Thoracic aorta (tissue), 2 donors: ENCODE results near the gene SLC4A2. TPM values are rescaled to one million over a fixed set of nuclear protein-coding genes. Genes with fewer than 3 reads are reported as not detected.

Experiments used
- ATAC-seq: fragments of 150-250 bp; one replicate; pipeline ENCODE4 v1.8.0; 2017; ENCODE audit warnings: low read depth; ENCODE audit not compliant: insufficient number of reproducible peaks, low FRiP score
- DNase-seq: peaks from one replicate; pipeline ENCODE4 v3.0.0-alpha.2; 2020; ENCODE audit warnings: low spot score
- H3K27ac ChIP-seq, 2 donors: fragments of 200-600 bp; sonication (generic); 1 replicate in 1 of 2; 2 replicates in 1 of 2; pipeline ENCODE4 v1.5.1; 2016; ENCODE audit warnings: mild to moderate bottlenecking in 2 of 2, moderate library complexity in 2 of 2
- H3K27me3 ChIP-seq: fragments of 200-600 bp; sonication (generic); replicated peaks from 2 replicates; pipeline ENCODE4 v1.6.0; 2016; ENCODE audit warnings: mild to moderate bottlenecking; ENCODE audit not compliant: insufficient read depth
- H3K36me3 ChIP-seq: fragments of 200-600 bp; sonication (generic); one replicate; pipeline ENCODE4 v1.5.1; 2016
- H3K4me1 ChIP-seq, 2 donors: fragments of 200-600 bp; sonication (generic); 1 replicate in 1 of 2; 2 replicates in 1 of 2; pipeline versions ENCODE4 v1.5.1 to v1.6.0; 2016; ENCODE audit warnings: low read depth in 2 of 2, mild to moderate bottlenecking in 1 of 2; ENCODE audit not compliant: control insufficient read depth in 1 of 2
- H3K4me3 ChIP-seq: fragments of 200-600 bp; sonication (generic); 2 replicates; pipeline ENCODE4 v1.5.1; 2016; ENCODE audit warnings: mild to moderate bottlenecking
- H3K9me3 ChIP-seq: fragments of 200-600 bp; sonication (generic); 2 replicates; pipeline ENCODE4 v1.5.1; 2016
- total RNA-seq, 2 donors: library from RNA; depleted of rRNA; stranded (reverse); fragments of >200 nt; gene quantifications; one replicate each; pipeline versions ENCODE4 v1.1.0 to v1.2.3, GENCODE V29; 2016
- TF ChIP-seq, protein P1 (sequence below): fragments of 200-600 bp; sonication (generic); IDR thresholded peaks from one replicate; pipeline ENCODE4 v1.5.1; 2019; ENCODE audit warnings: antibody characterized with exemption

SLC4A2 gene
- total RNA-seq, 2 donors from 2014 or later, result 89.1 to 119 TPM

DNA sequence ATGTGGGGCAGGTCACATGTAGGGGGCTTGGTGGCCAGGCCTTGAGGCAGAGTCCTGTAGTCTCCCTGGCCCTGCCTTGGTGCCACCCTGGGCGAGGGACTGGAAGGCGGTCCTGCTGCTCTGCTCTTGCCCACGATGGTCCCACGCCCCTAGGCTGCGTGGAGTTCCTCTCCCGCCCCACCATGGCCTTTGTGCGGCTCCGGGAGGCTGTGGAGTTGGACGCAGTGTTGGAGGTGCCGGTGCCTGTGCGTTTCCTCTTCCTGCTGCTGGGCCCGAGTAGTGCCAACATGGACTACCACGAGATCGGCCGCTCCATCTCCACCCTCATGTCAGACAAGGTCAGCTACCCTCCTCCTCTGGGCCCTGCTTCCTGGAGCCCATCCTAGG lies 11.2 kb downstream of the SLC4A2 start:
- TF ChIP-seq, protein P1, sequence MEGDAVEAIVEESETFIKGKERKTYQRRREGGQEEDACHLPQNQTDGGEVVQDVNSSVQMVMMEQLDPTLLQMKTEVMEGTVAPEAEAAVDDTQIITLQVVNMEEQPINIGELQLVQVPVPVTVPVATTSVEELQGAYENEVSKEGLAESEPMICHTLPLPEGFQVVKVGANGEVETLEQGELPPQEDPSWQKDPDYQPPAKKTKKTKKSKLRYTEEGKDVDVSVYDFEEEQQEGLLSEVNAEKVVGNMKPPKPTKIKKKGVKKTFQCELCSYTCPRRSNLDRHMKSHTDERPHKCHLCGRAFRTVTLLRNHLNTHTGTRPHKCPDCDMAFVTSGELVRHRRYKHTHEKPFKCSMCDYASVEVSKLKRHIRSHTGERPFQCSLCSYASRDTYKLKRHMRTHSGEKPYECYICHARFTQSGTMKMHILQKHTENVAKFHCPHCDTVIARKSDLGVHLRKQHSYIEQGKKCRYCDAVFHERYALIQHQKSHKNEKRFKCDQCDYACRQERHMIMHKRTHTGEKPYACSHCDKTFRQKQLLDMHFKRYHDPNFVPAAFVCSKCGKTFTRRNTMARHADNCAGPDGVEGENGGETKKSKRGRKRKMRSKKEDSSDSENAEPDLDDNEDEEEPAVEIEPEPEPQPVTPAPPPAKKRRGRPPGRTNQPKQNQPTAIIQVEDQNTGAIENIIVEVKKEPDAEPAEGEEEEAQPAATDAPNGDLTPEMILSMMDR, result no peak
- Histone ChIP-seq H3K9me3 (no peaks in the 10 kb centered on the region), H3K4me3 (no peak overlapping the region), H3K27me3 (no peaks in the 10 kb centered on the region), H3K36me3 (peaks cover 74% of the 10 kb centered on the region), H3K27ac (no peak overlapping the region), H3K4me1 (no peaks in the 10 kb centered on the region)
- ATAC-seq (no peak), DNase-seq (no peak)

DNA sequence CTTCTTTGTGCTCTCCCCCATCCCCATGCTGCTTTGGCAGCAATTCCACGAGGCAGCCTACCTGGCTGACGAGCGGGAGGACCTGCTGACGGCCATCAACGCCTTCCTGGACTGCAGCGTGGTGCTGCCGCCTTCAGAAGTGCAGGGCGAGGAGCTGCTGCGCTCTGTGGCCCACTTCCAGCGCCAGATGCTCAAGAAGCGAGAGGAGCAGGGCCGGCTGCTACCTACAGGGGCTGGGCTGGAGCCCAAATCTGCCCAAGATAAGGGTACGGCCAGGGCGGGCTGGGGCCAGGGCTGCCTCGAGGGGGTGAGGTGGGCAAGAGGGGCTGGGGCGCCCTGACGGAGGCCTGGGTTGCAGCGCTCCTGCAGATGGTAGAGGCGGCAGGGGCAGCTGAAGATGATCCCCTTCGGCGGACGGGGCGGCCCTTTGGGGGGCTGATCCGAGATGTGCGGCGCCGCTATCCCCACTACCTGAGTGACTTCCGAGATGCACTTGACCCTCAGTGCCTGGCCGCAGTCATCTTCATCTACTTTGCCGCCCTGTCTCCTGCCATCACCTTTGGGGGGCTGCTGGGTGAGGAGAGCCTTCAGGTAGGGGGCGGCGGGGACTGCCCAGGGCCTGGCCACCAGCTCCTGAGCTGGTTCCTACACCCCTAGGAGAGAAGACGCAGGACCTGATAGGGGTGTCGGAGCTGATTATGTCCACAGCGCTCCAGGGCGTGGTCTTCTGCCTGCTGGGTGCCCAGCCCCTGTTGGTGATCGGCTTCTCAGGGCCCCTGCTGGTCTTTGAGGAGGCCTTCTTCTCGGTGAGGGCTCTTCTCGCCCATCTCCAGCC lies 11.9 kb downstream of the SLC4A2 start:
- peaks cover 78% of the 10 kb centered on the region for H3K36me3 ChIP-seq
- TF ChIP-seq, protein P1, result no peak
- H3K4me1 ChIP-seq, result no peaks in the 10 kb centered on the region
- H3K4me3 ChIP-seq, result no peak overlapping the region
- H3K27me3 ChIP-seq, result no peaks in the 10 kb centered on the region
- ATAC-seq (no peak), DNase-seq (no peak)
- no peaks in the 10 kb centered on the region for H3K9me3 ChIP-seq
- no peak overlapping the region for H3K27ac ChIP-seq

DNA sequence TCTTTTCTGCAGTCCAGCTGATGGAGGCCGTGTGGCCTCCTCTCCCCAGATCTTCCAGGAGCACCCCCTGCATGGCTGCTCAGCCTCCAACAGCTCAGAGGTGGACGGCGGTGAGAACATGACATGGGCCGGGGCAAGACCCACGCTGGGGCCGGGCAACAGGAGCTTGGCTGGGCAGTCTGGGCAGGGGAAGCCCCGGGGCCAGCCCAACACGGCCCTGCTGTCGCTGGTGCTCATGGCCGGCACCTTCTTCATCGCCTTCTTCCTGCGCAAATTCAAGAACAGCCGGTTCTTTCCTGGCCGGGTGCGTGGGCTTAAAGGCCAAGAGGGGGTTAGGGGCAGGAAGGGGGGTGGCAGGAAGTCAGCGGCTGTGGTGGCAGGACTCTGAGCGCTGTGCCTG lies 14.6 kb downstream of the SLC4A2 start:
- H3K27ac ChIP-seq, result no peak overlapping the region
- H3K27me3 ChIP-seq, result no peaks in the 10 kb centered on the region
- no peaks in the 10 kb centered on the region for H3K9me3 ChIP-seq
- ATAC-seq (no peak), DNase-seq (no peak)
- H3K4me3 ChIP-seq, result no peak overlapping the region
- H3K4me1 ChIP-seq, result peaks cover 0 to 8% of the 10 kb centered on the region in 2 donors
- peaks cover 54% of the 10 kb centered on the region for H3K36me3 ChIP-seq
- TF ChIP-seq, protein P1, result no peak

DNA sequence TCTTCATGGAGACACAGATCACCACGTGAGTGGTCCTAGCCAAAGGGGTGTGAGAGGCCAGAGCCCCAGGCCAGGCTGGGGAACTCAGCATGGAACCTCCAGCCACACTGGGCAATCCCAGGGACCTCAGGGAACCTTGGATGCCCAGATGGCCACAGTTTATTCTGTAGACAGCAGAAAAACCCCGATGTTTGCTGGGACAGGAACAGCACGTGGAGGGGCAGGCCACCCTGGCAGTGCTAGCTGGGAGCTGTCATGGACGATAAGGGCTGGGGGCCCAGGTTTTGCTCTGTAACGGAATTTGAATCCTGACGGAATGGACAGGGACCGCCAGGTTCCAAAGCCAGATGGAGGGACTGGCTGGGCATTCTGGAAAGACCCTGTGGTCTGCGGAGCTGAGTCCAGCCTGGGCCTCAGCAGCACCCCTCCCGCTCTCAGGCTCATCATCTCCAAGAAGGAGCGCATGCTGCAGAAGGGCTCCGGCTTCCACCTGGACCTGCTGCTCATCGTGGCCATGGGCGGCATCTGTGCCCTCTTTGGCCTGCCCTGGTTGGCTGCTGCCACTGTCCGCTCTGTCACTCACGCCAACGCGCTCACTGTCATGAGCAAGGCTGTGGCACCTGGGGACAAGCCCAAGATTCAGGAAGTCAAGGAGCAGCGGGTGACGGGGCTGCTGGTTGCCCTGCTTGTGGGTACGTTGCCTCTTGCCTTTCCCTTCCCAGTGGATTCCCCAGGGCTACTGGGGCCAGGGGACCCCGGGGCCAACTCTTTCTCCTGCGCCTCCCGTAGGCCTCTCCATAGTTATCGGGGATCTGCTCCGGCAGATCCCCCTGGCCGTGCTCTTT lies 15.7 kb downstream of the SLC4A2 start:
- DNase-seq (no peak), ATAC-seq (no peak)
- Histone ChIP-seq H3K27me3 (no peaks in the 10 kb centered on the region), H3K36me3 (peaks cover 51% of the 10 kb centered on the region), H3K4me1 (peaks cover 7 to 18% of the 10 kb centered on the region in 2 donors), H3K27ac (no peak overlapping the region), H3K4me3 (no peak overlapping the region), H3K9me3 (no peaks in the 10 kb centered on the region)
- TF ChIP-seq, protein P1, result no peak

DNA sequence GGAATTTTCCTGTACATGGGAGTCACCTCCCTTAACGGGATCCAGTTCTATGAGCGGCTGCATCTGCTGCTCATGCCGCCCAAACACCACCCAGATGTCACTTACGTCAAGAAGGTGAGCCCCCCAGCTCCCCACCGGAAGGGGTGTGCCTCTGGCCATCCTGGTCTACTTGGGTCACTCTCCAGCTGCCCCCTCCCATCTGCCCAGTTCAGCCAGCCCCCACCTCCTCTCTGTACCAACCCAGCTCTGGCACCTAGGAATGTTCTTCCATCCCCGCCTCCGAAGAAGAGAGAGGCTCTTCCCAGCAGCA lies 16.2 kb downstream of the SLC4A2 start:
- H3K27me3 ChIP-seq, result no peaks in the 10 kb centered on the region
- H3K27ac ChIP-seq, result no peak overlapping the region
- peaks cover 45% of the 10 kb centered on the region for H3K36me3 ChIP-seq
- H3K4me1 ChIP-seq, result peaks cover 7 to 19% of the 10 kb centered on the region in 2 donors
- no peak for DNase-seq
- TF ChIP-seq, protein P1, result no peak
- no peak for ATAC-seq
- H3K9me3 ChIP-seq, result no peaks in the 10 kb centered on the region
- H3K4me3 ChIP-seq, result no peak overlapping the region
